NCI-H2107 treated with DMSO at 0.1 percent for 48 hours (cell line): ENCODE measurements around the gene HEMK1.

Experiments used
- DNase-seq: peaks from one replicate; lab custom pipeline; 2025; ENCODE audit not compliant: unreplicated experiment; lab: John Stamatoyannopoulos, UW

Gene HEMK1

GRCh38 chr3:50635066-50635465, 65.7 kb downstream of the HEMK1 start:
- no peak for DNase-seq

GRCh38 chr3:50637011-50637410, 67.7 kb downstream of the HEMK1 start:
- DNase-seq, result no peak

- no peak for DNase-seq
These were observed 68.6 kb downstream of the HEMK1 start for GRCh38 chr3:50637945-50638344.

- DNase-seq, result no peak
These were observed 69.8 kb downstream of the HEMK1 start for GRCh38 chr3:50639055-50639494.

GRCh38 chr3:50642382-50642781, 73.1 kb downstream of the HEMK1 start:
- DNase-seq, result no peak

- DNase-seq, result no peak
These were observed 75.2 kb downstream of the HEMK1 start for GRCh38 chr3:50644561-50644960.

- DNase-seq, result no peak
These were observed 76.1 kb downstream of the HEMK1 start for GRCh38 chr3:50645378-50645777.
